Neural cell (in vitro differentiated cells): ENCODE measurements around the gene HBE1. TPM values are rescaled to one million over a fixed set of nuclear protein-coding genes. Genes with fewer than 3 reads are reported as not detected.

Source experiments
- H2AFZ ChIP-seq: fragments of 200-600, 300-800 bp; sonication (generic), shearing (Covaris generic); 2 replicates; pipeline ENCODE4 v1.6.0; 2014; ENCODE audit warnings: low read depth, mild to moderate bottlenecking, antibody characterized with exemption, low read length, moderate library complexity
- H3F3A ChIP-seq: fragments of 200-600 bp; shearing (Covaris generic); 2 replicates; pipeline ENCODE4 v1.6.1; 2016; ENCODE audit warnings: mild to moderate bottlenecking, moderate library complexity, mixed read lengths, antibody characterized with exemption, low read length; ENCODE audit not compliant: insufficient read depth, poor library complexity, severe bottlenecking
- H3K27ac ChIP-seq: fragments of 200-600, 300-800 bp; sonication (generic), shearing (Covaris generic); 2 replicates; pipeline ENCODE4 v1.5.1; 2014; ENCODE audit warnings: mild to moderate bottlenecking, low read length, moderate library complexity
- H3K27me3 ChIP-seq: fragments of 300-800, 200-600 bp; sonication (generic), shearing (Covaris generic); 2 replicates; pipeline ENCODE4 v1.6.0; 2014; ENCODE audit warnings: mild to moderate bottlenecking, low read depth, low read length, moderate library complexity; ENCODE audit not compliant: insufficient read depth
- H3K36me3 ChIP-seq: fragments of 300-800, 200-600 bp; sonication (generic), shearing (Covaris generic); 2 replicates; pipeline ENCODE4 v1.5.1; 2014; ENCODE audit warnings: mild to moderate bottlenecking, antibody characterized with exemption, low read length, moderate library complexity; ENCODE audit not compliant: insufficient read depth
- H3K4me2 ChIP-seq: fragments of 300-800, 200-600 bp; sonication (generic), shearing (Covaris generic); 2 replicates; pipeline ENCODE4 v1.6.0; 2014; ENCODE audit warnings: mild to moderate bottlenecking, low read length
- H3K4me3 ChIP-seq: fragments of 300-800, 200-600 bp; sonication (generic), shearing (Covaris generic); 2 replicates; pipeline ENCODE4 v1.5.1; 2014; ENCODE audit warnings: mild to moderate bottlenecking, low read length, moderate library complexity
- H3K79me2 ChIP-seq: fragments of 200-600 bp; shearing (Covaris generic); replicated peaks from 2 replicates; pipeline ENCODE4 v1.6.0; 2014; ENCODE audit warnings: mild to moderate bottlenecking, low read length, moderate library complexity; ENCODE audit not compliant: insufficient read depth
- H3K9ac ChIP-seq: fragments of 300-800, 200-600 bp; sonication (generic), shearing (Covaris generic); 2 replicates; pipeline ENCODE4 v1.6.1; 2016; ENCODE audit warnings: mild to moderate bottlenecking, low read length, mixed read lengths
- H3K9me2 ChIP-seq: fragments of 200-600 bp; shearing (Covaris generic); 2 replicates; pipeline ENCODE4 v1.6.1; 2016; ENCODE audit warnings: mild to moderate bottlenecking, low read length, mixed read lengths; ENCODE audit not compliant: insufficient read depth
- H3K9me3 ChIP-seq: fragments of 200-600, 300-800 bp; sonication (generic), shearing (Covaris generic); 2 replicates; pipeline ENCODE4 v1.6.1; 2016; ENCODE audit warnings: mild to moderate bottlenecking, mixed run types, low read length, moderate library complexity, mixed read lengths
- H4K20me1 ChIP-seq: fragments of 200-600 bp; shearing (Covaris generic); 2 replicates; pipeline ENCODE4 v1.6.1; 2016; ENCODE audit warnings: mild to moderate bottlenecking, mixed run types; ENCODE audit not compliant: insufficient read depth
- EP300 ChIP-seq: fragments of 450-650 bp; conservative IDR thresholded peaks from 2 replicates; pipeline ENCODE4 v1.6.1; 2014; ENCODE audit warnings: antibody characterized with exemption, mild to moderate bottlenecking, moderate library complexity; ENCODE audit not compliant: poor library complexity, severe bottlenecking
- EZH2 ChIP-seq: fragments of 200-600, 300-800 bp; shearing (Covaris generic), sonication (generic); IDR thresholded peaks from 2 replicates; pipeline ENCODE4 v1.6.1; 2014; ENCODE audit warnings: antibody characterized with exemption, low read length, borderline replicate concordance, mild to moderate bottlenecking; ENCODE audit not compliant: insufficient read depth, poor library complexity, severe bottlenecking
- MXI1 ChIP-seq: fragments of 450-650 bp; conservative IDR thresholded peaks from 2 replicates; pipeline ENCODE4 v1.6.1; 2014; ENCODE audit warnings: antibody characterized with exemption, mild to moderate bottlenecking; ENCODE audit not compliant: poor library complexity, severe bottlenecking
- POLR2AphosphoS5 ChIP-seq: IDR thresholded peaks from 2 replicates; pipeline ENCODE4 v1.6.1; 2012
- RAD21 ChIP-seq: fragments of 450-650 bp; conservative IDR thresholded peaks from 2 replicates; pipeline ENCODE4 v1.6.1; 2014; ENCODE audit warnings: antibody characterized with exemption, mild to moderate bottlenecking, moderate library complexity
- SMC3 ChIP-seq: fragments of 450-650 bp; conservative IDR thresholded peaks from 2 replicates; pipeline ENCODE4 v1.6.1; 2014; ENCODE audit warnings: antibody characterized with exemption, mild to moderate bottlenecking, moderate library complexity; ENCODE audit not compliant: poor library complexity
- TAF1 ChIP-seq: IDR thresholded peaks from 2 replicates; pipeline ENCODE4 v1.6.1; 2012; ENCODE audit warnings: low read depth
- polyA plus RNA-seq: library from polyadenylated mRNA; depleted of rRNA; stranded (reverse); fragments of >200 nt; gene quantifications from 2 replicates; pipeline ENCODE4 v1.2.3, GENCODE V29; 2014
- TF ChIP-seq, protein P1 (sequence below): IDR thresholded peaks from 2 replicates; pipeline ENCODE4 v1.6.1; 2012; ENCODE audit warnings: borderline replicate concordance
- TF ChIP-seq, protein P2 (sequence below): fragments of 450-650 bp; IDR thresholded peaks from 2 replicates; pipeline ENCODE4 v1.5.1; 2014; ENCODE audit warnings: antibody characterized with exemption, mild to moderate bottlenecking, moderate library complexity; ENCODE audit not compliant: poor library complexity, severe bottlenecking

Gene HBE1
- polyA plus RNA-seq, 1 donor from 2014 or later, result not detected

DNA sequence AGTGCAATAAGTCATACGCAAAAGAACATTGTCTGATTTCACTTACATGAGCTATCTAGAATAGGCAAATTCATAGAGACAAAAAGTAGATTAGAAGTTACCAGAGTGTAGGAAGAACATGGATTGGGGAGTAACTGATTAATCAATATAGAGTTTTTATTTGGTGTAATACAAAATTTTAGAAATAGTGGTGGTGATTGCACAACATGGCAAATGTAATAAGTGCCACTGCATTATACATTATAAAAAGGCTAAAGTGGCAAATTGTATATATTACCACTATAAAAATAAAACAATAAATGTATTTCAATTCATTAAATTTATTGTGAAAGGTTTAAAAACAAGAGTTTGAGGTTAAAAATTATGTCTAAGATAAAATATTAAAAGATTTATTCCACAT lies 40.7 kb upstream of the HBE1 start:
- Histone ChIP-seq H3K36me3 (no peaks in the 10 kb centered on the region), H3K79me2 (no peaks in the 10 kb centered on the region), H3K9me2 (no peaks in the 10 kb centered on the region), H2AFZ (no peak overlapping the region), H3K27ac (no peak overlapping the region), H3K4me3 (no peak overlapping the region), H3K9me3 (no peaks in the 10 kb centered on the region), H3K4me2 (no peak overlapping the region), H3K27me3 (no peaks in the 10 kb centered on the region), H4K20me1 (no peaks in the 10 kb centered on the region), H3K9ac (no peak overlapping the region), H3F3A (no peaks in the 10 kb centered on the region)
- no peak for TF ChIP-seq RAD21
- no peak for TF ChIP-seq MXI1
- TF ChIP-seq, protein P1, sequence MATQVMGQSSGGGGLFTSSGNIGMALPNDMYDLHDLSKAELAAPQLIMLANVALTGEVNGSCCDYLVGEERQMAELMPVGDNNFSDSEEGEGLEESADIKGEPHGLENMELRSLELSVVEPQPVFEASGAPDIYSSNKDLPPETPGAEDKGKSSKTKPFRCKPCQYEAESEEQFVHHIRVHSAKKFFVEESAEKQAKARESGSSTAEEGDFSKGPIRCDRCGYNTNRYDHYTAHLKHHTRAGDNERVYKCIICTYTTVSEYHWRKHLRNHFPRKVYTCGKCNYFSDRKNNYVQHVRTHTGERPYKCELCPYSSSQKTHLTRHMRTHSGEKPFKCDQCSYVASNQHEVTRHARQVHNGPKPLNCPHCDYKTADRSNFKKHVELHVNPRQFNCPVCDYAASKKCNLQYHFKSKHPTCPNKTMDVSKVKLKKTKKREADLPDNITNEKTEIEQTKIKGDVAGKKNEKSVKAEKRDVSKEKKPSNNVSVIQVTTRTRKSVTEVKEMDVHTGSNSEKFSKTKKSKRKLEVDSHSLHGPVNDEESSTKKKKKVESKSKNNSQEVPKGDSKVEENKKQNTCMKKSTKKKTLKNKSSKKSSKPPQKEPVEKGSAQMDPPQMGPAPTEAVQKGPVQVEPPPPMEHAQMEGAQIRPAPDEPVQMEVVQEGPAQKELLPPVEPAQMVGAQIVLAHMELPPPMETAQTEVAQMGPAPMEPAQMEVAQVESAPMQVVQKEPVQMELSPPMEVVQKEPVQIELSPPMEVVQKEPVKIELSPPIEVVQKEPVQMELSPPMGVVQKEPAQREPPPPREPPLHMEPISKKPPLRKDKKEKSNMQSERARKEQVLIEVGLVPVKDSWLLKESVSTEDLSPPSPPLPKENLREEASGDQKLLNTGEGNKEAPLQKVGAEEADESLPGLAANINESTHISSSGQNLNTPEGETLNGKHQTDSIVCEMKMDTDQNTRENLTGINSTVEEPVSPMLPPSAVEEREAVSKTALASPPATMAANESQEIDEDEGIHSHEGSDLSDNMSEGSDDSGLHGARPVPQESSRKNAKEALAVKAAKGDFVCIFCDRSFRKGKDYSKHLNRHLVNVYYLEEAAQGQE, result no peak
- TF ChIP-seq TAF1, result no peak
- no peak for TF ChIP-seq SMC3
- TF ChIP-seq EP300, result no peak
- TF ChIP-seq EZH2, result no peak
- TF ChIP-seq POLR2AphosphoS5, result no peak
- TF ChIP-seq, protein P2, sequence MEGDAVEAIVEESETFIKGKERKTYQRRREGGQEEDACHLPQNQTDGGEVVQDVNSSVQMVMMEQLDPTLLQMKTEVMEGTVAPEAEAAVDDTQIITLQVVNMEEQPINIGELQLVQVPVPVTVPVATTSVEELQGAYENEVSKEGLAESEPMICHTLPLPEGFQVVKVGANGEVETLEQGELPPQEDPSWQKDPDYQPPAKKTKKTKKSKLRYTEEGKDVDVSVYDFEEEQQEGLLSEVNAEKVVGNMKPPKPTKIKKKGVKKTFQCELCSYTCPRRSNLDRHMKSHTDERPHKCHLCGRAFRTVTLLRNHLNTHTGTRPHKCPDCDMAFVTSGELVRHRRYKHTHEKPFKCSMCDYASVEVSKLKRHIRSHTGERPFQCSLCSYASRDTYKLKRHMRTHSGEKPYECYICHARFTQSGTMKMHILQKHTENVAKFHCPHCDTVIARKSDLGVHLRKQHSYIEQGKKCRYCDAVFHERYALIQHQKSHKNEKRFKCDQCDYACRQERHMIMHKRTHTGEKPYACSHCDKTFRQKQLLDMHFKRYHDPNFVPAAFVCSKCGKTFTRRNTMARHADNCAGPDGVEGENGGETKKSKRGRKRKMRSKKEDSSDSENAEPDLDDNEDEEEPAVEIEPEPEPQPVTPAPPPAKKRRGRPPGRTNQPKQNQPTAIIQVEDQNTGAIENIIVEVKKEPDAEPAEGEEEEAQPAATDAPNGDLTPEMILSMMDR, result no peak

DNA sequence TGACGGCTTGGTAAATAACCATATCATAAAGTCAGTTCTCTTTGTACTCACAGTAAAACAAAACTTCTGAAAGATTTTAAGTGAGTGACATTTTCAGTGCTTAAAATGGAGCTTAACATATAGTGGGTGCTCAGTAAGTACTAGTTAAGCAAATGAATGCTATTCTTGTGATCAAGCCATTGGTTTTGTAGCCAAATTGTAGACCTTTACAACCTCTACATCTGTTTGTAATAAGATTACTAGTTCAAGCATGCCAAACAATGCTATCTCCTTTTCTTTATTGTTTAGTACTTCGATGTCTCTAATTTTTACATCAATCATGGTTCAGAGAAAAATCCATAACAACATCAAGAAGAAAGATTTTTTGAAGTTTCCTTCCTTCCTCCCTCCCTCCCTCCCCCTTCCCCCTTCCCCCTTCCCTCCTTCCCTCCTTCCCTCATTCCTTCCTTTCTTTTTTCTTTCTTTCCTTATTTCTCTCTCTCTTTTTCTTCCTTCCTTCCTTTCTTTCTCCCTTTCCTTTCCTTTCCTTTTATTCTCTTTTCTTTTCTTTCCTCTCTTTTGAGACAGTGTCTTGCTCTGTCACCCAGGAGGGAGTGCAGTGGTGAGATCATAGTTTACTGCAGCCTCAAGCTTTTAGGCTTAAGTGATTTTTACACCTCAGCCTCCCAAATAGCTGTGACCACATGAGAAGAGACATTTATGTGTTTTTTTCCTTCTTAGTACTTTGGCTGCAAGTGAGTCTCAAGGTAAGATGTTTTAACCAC lies 37.7 kb upstream of the HBE1 start:
- Histone ChIP-seq H3K27ac (no peak overlapping the region), H3K27me3 (no peaks in the 10 kb centered on the region), H3K79me2 (no peaks in the 10 kb centered on the region), H3K4me3 (no peak overlapping the region), H3K9me2 (no peaks in the 10 kb centered on the region), H3K9me3 (no peaks in the 10 kb centered on the region), H3K4me2 (no peak overlapping the region), H4K20me1 (no peaks in the 10 kb centered on the region), H3F3A (no peaks in the 10 kb centered on the region), H2AFZ (no peak overlapping the region), H3K9ac (no peak overlapping the region), H3K36me3 (no peaks in the 10 kb centered on the region)
- no peak for TF ChIP-seq SMC3

DNA sequence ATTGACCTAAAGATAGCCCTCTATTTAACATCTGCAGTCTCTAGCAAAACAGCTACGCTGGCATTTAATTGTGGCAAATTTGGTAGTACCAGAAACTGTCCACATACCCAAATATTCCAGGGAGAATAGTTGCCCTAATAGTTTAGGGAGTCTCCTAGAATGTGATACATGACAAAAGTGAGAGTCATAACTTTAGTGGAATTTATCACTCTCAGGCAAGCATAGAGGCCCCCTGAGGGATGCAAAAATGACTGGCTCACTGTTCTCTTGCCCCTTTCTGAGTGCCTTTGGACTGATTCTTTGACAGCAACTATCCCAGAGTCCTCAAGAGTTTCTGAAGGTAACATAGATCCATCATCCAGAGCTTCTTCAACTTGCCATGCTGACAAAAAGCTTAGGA lies 34.3 kb upstream of the HBE1 start:
- H3K36me3 ChIP-seq, result no peaks in the 10 kb centered on the region
- no peaks in the 10 kb centered on the region for H3K9me3 ChIP-seq
- no peak overlapping the region for H3K4me2 ChIP-seq
- H3K27me3 ChIP-seq, result no peaks in the 10 kb centered on the region
- TF ChIP-seq, protein P1, result no peak
- TF ChIP-seq MXI1, result no peak
- no peak for TF ChIP-seq EZH2
- no peak for TF ChIP-seq POLR2AphosphoS5
- TF ChIP-seq TAF1, result no peak
- no peak for TF ChIP-seq EP300
- no peak for TF ChIP-seq RAD21
- TF ChIP-seq, protein P2, result no peak
- H3K27ac ChIP-seq, result no peak overlapping the region
- no peak overlapping the region for H3K4me3 ChIP-seq
- H3K79me2 ChIP-seq, result no peaks in the 10 kb centered on the region
- H4K20me1 ChIP-seq, result no peaks in the 10 kb centered on the region
- H3K9ac ChIP-seq, result no peak overlapping the region
- no peak overlapping the region for H2AFZ ChIP-seq
- H3K9me2 ChIP-seq, result no peaks in the 10 kb centered on the region
- no peaks in the 10 kb centered on the region for H3F3A ChIP-seq
